Hematopoietic multipotent progenitor cell treated with erythropoietin and hydrocortisone succinate and interleukin-3 and kit ligand, for 15 days (in vitro differentiated cells): ENCODE data around the gene LHB.
A peak's percentile ranks its signal among the peaks of the same experiment; 100 is the strongest.

Source experiments
- DNase-seq: peaks from one replicate; pipeline ENCODE4 v3.0.0-alpha.2; 2015; ENCODE audit warnings: low spot score

LHB gene

GRCh38 chr19:48975947-48976847, 40.7 kb downstream of the LHB start:
- DNase-seq: peak; percentile 62

GRCh38 chr19:48970923-48971395, 45.9 kb downstream of the LHB start:
- peak; percentile 89 for DNase-seq

DNA sequence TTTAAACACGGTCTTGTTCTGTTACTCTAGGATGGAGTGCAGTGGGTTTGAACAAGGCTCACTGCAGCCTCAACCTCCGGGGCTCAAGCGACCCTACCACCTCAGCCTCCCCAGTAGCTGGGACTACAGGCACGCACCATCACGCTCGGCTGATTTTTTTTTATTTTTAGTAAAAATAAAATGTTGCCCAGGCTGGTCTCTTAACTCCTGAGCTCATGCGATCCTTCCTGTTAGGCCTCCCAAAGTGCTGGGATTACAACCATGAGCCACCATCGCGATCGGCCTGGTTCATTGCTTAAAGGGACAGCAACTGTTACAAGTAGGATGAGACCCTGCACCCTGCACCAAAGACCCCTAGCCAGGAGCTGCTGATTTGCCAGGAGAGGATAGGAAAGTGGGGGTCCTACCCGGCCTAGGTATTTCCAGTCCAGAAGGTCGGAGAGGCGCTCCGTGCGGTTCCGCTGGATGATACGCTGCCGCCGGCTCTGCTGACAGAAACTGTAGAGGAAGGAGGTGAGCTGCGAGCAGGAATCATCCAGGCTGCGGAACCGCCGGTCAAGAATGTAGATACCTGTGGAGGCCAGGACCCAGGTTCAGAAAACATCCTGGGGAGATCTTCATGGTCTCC, 46.6 kb downstream of the LHB start:
- no peak for DNase-seq

- peak; percentile 61 for DNase-seq
Measured at GRCh38 chr19:48969276-48970138, 47.4 kb downstream of the LHB start.

- no peak for DNase-seq
Measured at GRCh38 chr19:48968813-48969218, 48.1 kb downstream of the LHB start.

DNA sequence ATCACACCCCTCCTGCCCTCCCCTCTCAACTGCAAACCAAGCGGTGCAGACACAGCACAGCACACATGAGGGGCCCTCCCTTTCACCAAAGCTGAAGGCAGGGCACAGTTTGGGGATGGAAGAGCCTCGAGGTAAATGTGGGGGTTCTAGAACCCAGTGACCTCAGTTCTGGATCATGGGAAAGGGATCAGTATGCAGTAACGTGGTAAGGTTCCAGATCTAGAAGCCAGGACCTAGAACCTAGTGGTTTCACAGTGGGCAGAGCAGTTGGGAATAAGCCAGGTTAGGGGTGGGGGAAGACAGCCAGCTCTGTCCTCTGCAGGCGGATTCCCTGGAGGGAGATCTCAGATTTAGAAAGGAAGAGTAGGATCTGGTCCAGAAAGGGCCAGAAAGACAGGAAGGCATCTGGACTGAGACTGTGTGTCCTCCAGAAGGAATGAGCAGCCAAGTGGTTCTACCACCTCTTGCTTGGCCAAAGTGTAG, 48.7 kb downstream of the LHB start:
- no peak for DNase-seq

DNA sequence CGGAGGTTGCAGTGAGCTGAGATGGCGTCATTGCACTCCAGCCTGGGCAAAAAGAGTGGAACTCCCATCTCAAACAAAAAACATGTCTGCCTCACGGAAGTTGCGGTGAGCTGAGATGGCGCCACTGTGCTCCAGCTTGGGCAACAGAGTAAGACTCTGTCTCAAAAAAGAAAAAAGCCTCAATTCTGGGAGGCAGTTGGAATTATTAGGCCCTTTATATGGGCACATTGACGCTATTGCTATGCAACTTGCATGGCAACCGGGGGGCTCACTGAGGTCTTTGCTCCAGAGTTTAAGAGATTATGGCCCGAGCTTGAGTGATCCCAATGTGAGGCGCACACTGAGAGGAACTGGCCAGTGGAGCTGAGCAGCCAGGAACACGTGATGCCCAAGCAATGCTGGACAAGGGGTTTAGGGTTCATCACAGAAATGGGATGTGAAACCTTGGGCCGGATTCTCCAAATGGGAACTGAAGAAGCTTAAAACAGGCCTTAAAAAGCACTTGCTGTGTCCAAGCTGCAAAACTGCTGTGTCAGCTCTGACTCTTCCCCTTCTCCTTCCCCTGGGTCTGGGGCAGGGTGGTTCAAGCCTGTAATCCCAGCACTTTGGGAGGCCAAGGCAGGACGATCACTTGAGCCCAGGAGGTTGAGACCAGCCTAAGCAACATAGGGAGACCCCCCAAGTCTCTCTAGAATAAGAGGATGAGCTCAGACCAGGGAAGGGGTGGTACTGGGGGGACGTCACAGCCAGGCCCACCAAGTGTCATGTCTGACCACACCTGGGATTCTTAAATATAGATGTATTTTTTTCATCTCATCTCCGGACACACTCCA, 49.3 kb downstream of the LHB start:
- DNase-seq: peak; percentile 24

DNA sequence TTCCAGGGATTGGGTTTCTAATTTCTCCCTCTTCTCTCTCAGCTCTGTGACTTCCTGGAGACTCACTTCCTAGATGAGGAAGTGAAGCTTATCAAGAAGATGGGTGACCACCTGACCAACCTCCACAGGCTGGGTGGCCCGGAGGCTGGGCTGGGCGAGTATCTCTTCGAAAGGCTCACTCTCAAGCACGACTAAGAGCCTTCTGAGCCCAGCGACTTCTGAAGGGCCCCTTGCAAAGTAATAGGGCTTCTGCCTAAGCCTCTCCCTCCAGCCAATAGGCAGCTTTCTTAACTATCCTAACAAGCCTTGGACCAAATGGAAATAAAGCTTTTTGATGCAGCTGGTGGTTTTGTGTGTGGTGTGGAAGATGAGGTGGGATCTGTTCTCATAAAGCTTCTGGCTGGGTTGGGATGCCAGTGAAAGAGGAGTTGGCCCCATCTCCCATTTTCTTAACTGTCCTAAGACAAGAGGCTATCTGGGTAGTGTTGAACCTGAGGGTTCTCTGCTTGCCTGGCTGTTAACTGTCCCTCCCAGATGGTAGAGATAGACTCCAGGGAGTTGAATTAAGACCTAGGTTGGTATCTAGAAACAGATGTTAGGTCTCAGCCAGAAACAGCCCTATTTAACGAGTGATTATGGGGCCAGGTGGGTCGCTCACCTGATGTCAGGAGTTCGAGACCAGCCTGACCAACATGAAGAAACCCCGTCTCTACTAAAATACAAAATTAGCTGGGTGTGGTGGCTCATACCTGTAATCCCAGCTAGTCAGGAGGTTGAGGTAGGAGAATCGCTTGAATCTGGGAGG, 50.1 kb downstream of the LHB start:
- DNase-seq: peak; percentile 29
